ENCODE results near the gene RPTOR. TPM values are rescaled to one million over a fixed set of nuclear protein-coding genes. Genes with fewer than 3 reads are reported as not detected.

Gene RPTOR
- total RNA-seq, 1 experiment from 2014 or later, result 66.7 TPM

- intact Hi-C loops (cut with micrococcal nuclease; ENCODE audit: unreplicated experiment), result no loop called here
Measured at GRCh38 chr17:80944326-80944725, 399.7 kb downstream of the RPTOR start.

GRCh38 chr17:80945736-80946135 is 401.1 kb downstream of the RPTOR start:
- no peaks in the 10 kb centered on the region for H3K27me3 ChIP-seq (replicated peaks; ENCODE audit: control insufficient read depth, insufficient read depth, low read length)
- CTCF ChIA-PET, result no interaction called here
- no TSS peak for BruUV-seq (replicated peaks)
- no peak overlapping the region for H3K4me3 ChIP-seq (ENCODE audit: low read depth, low read length)
- intact Hi-C loops (cut with micrococcal nuclease; ENCODE audit: unreplicated experiment), result no loop called here
- POLR2A ChIA-PET, result no interaction called here
- no peak for DNase-seq
- H3K4me1 Mint-ChIP-seq (ENCODE audit: low read depth, unreplicated experiment), result no peaks in the 10 kb centered on the region
- H3K27me3 Mint-ChIP-seq (ENCODE audit: insufficient read depth, unreplicated experiment), result no peaks in the 10 kb centered on the region
- H3K36me3 ChIP-seq (ENCODE audit: control insufficient read depth, insufficient read depth, low read length), result no peaks in the 10 kb centered on the region; the same call in 1 of the 2 replicates
- no peaks in the 10 kb centered on the region for H3K9me3 Mint-ChIP-seq (ENCODE audit: unreplicated experiment)
- TF ChIP-seq CTCF (IDR thresholded peaks at IDR 0.05; ENCODE audit: insufficient read depth in 1 of 2, low read depth in 1 of 2, low read length in 1 of 2, severe bottlenecking in 1 of 2, unreplicated experiment in 1 of 2), result no peak
- H3K4me3 Mint-ChIP-seq (ENCODE audit: unreplicated experiment), result no peak overlapping the region
- H3K4me1 ChIP-seq, result no peaks in the 10 kb centered on the region
- peaks cover 30% of the 10 kb centered on the region for H3K36me3 Mint-ChIP-seq (ENCODE audit: insufficient read depth, unreplicated experiment)
- no peak overlapping the region for H3K27ac Mint-ChIP-seq (ENCODE audit: unreplicated experiment)
- no peaks in the 10 kb centered on the region for H3K9me3 ChIP-seq

More at GRCh38 chr17:80944326-80944725, 399.7 kb downstream of the RPTOR start:
- H3K27me3 ChIP-seq (replicated peaks; ENCODE audit: control insufficient read depth, insufficient read depth, low read length), result no peaks in the 10 kb centered on the region
- H3K4me1 Mint-ChIP-seq (ENCODE audit: low read depth, unreplicated experiment), result no peaks in the 10 kb centered on the region
- peaks cover 30% of the 10 kb centered on the region for H3K36me3 Mint-ChIP-seq (ENCODE audit: insufficient read depth, unreplicated experiment)
- no peak overlapping the region for H3K4me3 Mint-ChIP-seq (ENCODE audit: unreplicated experiment)
- BruUV-seq (replicated peaks), result no TSS peak
- H3K9me3 Mint-ChIP-seq (ENCODE audit: unreplicated experiment), result no peaks in the 10 kb centered on the region
- no peaks in the 10 kb centered on the region for H3K9me3 ChIP-seq
- no peaks in the 10 kb centered on the region; the same call in 1 of the 2 replicates for H3K36me3 ChIP-seq (ENCODE audit: control insufficient read depth, insufficient read depth, low read length)
- H3K4me1 ChIP-seq, result no peaks in the 10 kb centered on the region
- H3K4me3 ChIP-seq (ENCODE audit: low read depth, low read length), result no peak overlapping the region
- no peaks in the 10 kb centered on the region for H3K27me3 Mint-ChIP-seq (ENCODE audit: insufficient read depth, unreplicated experiment)
- ChIA-PET CTCF (no interaction called here), POLR2A (no interaction called here)
- H3K27ac Mint-ChIP-seq (ENCODE audit: unreplicated experiment), result no peak overlapping the region
- no peak for TF ChIP-seq CTCF (IDR thresholded peaks at IDR 0.05; ENCODE audit: insufficient read depth in 1 of 2, low read depth in 1 of 2, low read length in 1 of 2, severe bottlenecking in 1 of 2, unreplicated experiment in 1 of 2)
- DNase-seq, result no peak

- peaks cover 30% of the 10 kb centered on the region for H3K36me3 Mint-ChIP-seq (ENCODE audit: insufficient read depth, unreplicated experiment)
- H3K4me1 Mint-ChIP-seq (ENCODE audit: low read depth, unreplicated experiment), result no peaks in the 10 kb centered on the region
- H3K9me3 ChIP-seq, result no peaks in the 10 kb centered on the region
- intact Hi-C loops (cut with micrococcal nuclease; ENCODE audit: unreplicated experiment), result no loop called here
- no peak for DNase-seq
- no peaks in the 10 kb centered on the region for H3K9me3 Mint-ChIP-seq (ENCODE audit: unreplicated experiment)
- H3K4me1 ChIP-seq, result no peaks in the 10 kb centered on the region
- no peak overlapping the region for H3K27ac Mint-ChIP-seq (ENCODE audit: unreplicated experiment)
- no peaks in the 10 kb centered on the region for H3K27me3 Mint-ChIP-seq (ENCODE audit: insufficient read depth, unreplicated experiment)
- ChIA-PET CTCF (no interaction called here), POLR2A (no interaction called here)
- no TSS peak for BruUV-seq (replicated peaks)
- no peaks in the 10 kb centered on the region; the same call in 1 of the 2 replicates for H3K36me3 ChIP-seq (ENCODE audit: control insufficient read depth, insufficient read depth, low read length)
- TF ChIP-seq CTCF (IDR thresholded peaks at IDR 0.05; ENCODE audit: insufficient read depth in 1 of 2, low read depth in 1 of 2, low read length in 1 of 2, severe bottlenecking in 1 of 2, unreplicated experiment in 1 of 2), result no peak
- H3K27me3 ChIP-seq (replicated peaks; ENCODE audit: control insufficient read depth, insufficient read depth, low read length), result no peaks in the 10 kb centered on the region
- H3K4me3 Mint-ChIP-seq (ENCODE audit: unreplicated experiment), result no peak overlapping the region
- H3K4me3 ChIP-seq (ENCODE audit: low read depth, low read length), result no peak overlapping the region
Measured at GRCh38 chr17:80946449-80946848, 401.8 kb downstream of the RPTOR start.
